Upper lobe of left lung (tissue), 6 donors: Measurements from ENCODE around the gene RHOV. TPM values are rescaled to one million over a fixed set of nuclear protein-coding genes. Genes with fewer than 3 reads are reported as not detected.
A peak's percentile ranks its signal among the peaks of the same experiment; 100 is the strongest.
"Not testable (repeated sequence)": the region's sequence is repeated elsewhere in the genome, so short reads cannot be mapped to it uniquely, and the experiment has no call there.

Experiments
- ATAC-seq, 2 donors: fragments of 200-7000 bp; cut with Tn5 transposase; one replicate each; pipeline ENCODE4 v1.9.1; 2022; ENCODE audit warnings: mild to moderate bottlenecking in 2 of 2, moderate library complexity in 2 of 2; ENCODE audit not compliant: low FRiP score in 2 of 2
- DNase-seq, 2 donors: peaks; one replicate each; pipeline ENCODE4 v3.0.0-alpha.2; 2019 to 2020
- H3K27ac ChIP-seq, 4 donors: fragments of 200-600 bp; sonication (generic); one replicate each; pipeline ENCODE4 v1.5.1; 2016 to 2019
- H3K27me3 ChIP-seq, 4 donors: fragments of 200-600 bp; sonication (generic); one replicate each; pipeline ENCODE4 v1.5.1; 2017 to 2019
- H3K36me3 ChIP-seq, 4 donors: fragments of 200-600 bp; sonication (generic); one replicate each; pipeline ENCODE4 v1.5.1; 2016 to 2019
- H3K4me1 ChIP-seq, 4 donors: fragments of 200-600 bp; sonication (generic); one replicate each; pipeline ENCODE4 v1.5.1; 2018 to 2019
- H3K4me3 ChIP-seq, 4 donors: fragments of 200-600 bp; sonication (generic); one replicate each; pipeline ENCODE4 v1.5.1; 2017 to 2019; ENCODE audit warnings: mild to moderate bottlenecking in 2 of 4, moderate library complexity in 1 of 4
- H3K9me3 ChIP-seq, 4 donors: fragments of 200-600 bp; sonication (generic); one replicate each; pipeline ENCODE4 v1.5.1; 2018 to 2019
- EP300 ChIP-seq, 4 donors: sonication (generic); formaldehyde crosslinking; IDR thresholded peaks; one replicate each; pipeline ENCODE4 v1.5.1; 2017; ENCODE audit warnings: antibody characterized with exemption in 4 of 4, control low read depth in 2 of 4
- POLR2A ChIP-seq, 4 donors: fragments of 450-650 bp; IDR thresholded peaks; one replicate each; pipeline ENCODE4 v1.5.1; 2016 to 2017; ENCODE audit warnings: antibody characterized with exemption in 4 of 4, mild to moderate bottlenecking in 2 of 4
- POLR2AphosphoS5 ChIP-seq, 2 donors: sonication (generic); formaldehyde crosslinking; IDR thresholded peaks; one replicate each; pipeline ENCODE4 v1.5.1; 2017; ENCODE audit warnings: antibody characterized with exemption in 2 of 2
- WGBS, 2 donors: methylation state at CpG; one replicate each; pipeline ENCODE4 v1.1.5; 2017 to 2018; 5-methylcytosine and 5-hydroxymethylcytosine counted together
- total RNA-seq, 6 donors: library from RNA; depleted of rRNA in 4 of 6; stranded (reverse); fragments of >200 nt in 4 of 6; gene quantifications; one replicate each; pipeline versions ENCODE4 v1.1.0 to v1.2.1, GENCODE V29; 2016 to 2021
- TF ChIP-seq, protein P1 (sequence below), 6 experiments: fragments of 450-650 bp in 4 of 6; fragments of 200-600 bp in 2 of 6; sonication (generic) in 2 of 6; IDR thresholded peaks; one replicate each; pipeline ENCODE4 v1.5.1; 2016 to 2019; ENCODE audit warnings: antibody characterized with exemption in 6 of 6
- donor health status: DM: no; HTN: no; CAD: no; lungs with moderate emphysema.
- donor health status: DM: no; HTN: yes; CAD: no; lungs with severe emphysema.

RHOV gene
- total RNA-seq, 6 donors from 2014 or later: 0.46 to 2.1 (median 0.77) TPM; not detected in 3

DNA sequence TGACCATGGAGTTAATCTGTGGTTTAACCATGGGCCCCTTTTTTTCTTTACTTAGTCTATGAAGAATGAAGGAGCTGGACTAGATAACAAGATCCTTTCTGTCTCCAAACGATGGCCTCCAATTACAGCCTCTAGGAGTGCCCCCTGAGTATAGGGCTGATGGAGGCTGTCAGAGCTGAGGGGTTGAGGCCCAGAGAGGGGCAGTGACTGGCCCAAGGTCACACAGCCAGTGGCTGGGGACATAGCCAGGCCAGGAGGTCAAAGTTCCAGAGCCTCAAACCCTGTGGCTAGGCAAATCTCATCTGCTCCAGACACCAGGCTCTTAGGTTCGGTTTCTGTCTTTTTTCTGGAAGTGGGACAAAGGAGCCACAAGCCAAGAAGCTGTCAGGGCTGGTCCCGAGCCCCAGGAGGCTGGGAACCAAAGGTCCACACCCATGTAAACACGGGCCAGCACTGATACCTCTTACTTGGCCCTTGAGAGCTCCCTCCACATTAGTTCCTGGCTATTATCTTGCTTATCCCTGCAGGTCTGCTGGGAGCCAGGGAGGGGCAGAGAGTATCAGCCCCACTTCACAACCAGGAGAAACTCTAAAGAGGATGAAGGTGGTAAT is 10.3 kb downstream of the RHOV start:
- Histone ChIP-seq H3K27me3 (no peaks in the 10 kb centered on the region), H3K9me3 (no peaks in the 10 kb centered on the region), H3K4me3 (no peak overlapping the region), H3K27ac (no peak overlapping the region), H3K36me3 (no peaks in the 10 kb centered on the region), H3K4me1 (peaks cover 0 to 9% (median 0%) of the 10 kb centered on the region in 4 donors)
- WGBS, 2 donors: 57 to 71% methylated on average over 3 to 4 of the region's 4 CpGs
- TF ChIP-seq POLR2A (IDR thresholded peaks at IDR 0.05) (no peak), EP300 (IDR thresholded peaks at IDR 0.05) (no peak), POLR2AphosphoS5 (IDR thresholded peaks at IDR 0.05) (no peak)
- TF ChIP-seq, protein P1, sequence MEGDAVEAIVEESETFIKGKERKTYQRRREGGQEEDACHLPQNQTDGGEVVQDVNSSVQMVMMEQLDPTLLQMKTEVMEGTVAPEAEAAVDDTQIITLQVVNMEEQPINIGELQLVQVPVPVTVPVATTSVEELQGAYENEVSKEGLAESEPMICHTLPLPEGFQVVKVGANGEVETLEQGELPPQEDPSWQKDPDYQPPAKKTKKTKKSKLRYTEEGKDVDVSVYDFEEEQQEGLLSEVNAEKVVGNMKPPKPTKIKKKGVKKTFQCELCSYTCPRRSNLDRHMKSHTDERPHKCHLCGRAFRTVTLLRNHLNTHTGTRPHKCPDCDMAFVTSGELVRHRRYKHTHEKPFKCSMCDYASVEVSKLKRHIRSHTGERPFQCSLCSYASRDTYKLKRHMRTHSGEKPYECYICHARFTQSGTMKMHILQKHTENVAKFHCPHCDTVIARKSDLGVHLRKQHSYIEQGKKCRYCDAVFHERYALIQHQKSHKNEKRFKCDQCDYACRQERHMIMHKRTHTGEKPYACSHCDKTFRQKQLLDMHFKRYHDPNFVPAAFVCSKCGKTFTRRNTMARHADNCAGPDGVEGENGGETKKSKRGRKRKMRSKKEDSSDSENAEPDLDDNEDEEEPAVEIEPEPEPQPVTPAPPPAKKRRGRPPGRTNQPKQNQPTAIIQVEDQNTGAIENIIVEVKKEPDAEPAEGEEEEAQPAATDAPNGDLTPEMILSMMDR (IDR thresholded peaks at IDR 0.05): no peak
- no peak for ATAC-seq
- DNase-seq: no peak

DNA sequence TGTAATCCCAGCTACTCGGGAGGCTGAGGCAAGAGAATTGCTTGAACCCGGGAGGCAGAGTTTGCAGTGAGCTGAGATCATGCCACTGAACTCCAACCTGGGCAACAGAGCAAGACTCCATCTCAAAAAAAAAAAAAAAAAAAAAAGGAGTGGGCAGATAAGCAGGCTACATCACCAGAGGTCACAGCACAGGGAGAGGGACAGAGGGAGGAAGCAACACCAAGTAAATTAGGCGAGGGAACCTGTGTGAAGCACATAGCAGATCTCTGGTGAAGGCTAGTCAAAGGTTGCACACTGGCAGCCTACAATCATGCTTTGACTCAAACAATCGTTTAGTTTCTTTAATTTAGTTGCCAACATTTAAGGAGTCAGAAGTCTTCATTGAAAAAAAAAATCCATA is 12.9 kb downstream of the RHOV start:
- H3K9me3 ChIP-seq, H3K27me3 ChIP-seq, H3K36me3 ChIP-seq, H3K27ac ChIP-seq, DNase-seq, ATAC-seq, H3K4me3 ChIP-seq: not testable (repeated sequence)
- 72 to 80% methylated on average over 4 of the region's 4 CpGs for WGBS, 2 donors
- peaks cover 3 to 24% (median 13%) of the 10 kb centered on the region in 4 donors for H3K4me1 ChIP-seq

DNA sequence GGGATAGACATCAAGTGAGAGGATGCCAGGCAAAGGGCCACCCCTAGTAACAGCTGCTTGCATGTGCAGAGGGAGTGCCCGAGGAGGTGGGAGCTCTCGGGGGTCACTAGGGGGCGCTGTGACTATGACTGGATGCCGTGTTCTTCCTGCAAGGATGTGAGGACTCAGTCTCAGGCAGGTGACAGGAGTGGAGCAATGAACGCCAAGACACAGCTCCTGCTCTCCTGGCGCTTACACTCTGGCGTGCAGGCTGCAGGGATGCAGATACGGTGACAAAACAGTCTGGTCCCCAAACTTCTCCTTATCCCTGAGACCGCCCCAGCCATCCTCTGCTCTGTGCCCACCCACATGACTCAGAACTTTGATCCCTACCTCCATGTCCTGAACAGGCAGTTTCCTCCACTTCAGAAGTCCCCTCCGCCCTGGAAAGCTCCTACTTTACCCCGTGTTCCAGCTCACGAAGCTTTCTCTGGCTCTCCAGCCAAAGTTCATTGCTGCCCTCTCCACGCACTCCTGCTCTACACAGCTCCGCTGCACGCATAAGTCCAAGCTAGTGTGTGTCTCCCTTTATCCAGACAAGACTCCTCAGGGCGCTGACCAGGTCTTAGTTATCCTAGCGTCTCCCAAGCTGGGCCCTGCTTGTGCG is 14.7 kb downstream of the RHOV start:
- 47 to 48% methylated on average over 15 to 18 of the region's 18 CpGs for WGBS, 2 donors
- no peaks in the 10 kb centered on the region for H3K27me3 ChIP-seq
- no peak overlapping the region for H3K27ac ChIP-seq
- H3K4me3 ChIP-seq: no peak overlapping the region
- no peak for TF ChIP-seq POLR2A (IDR thresholded peaks at IDR 0.05)
- TF ChIP-seq, protein P1 (IDR thresholded peaks at IDR 0.05): peak; percentile 65 to 82 (median 74)
- TF ChIP-seq POLR2AphosphoS5 (IDR thresholded peaks at IDR 0.05): no peak
- no peak for TF ChIP-seq EP300 (IDR thresholded peaks at IDR 0.05)
- DNase-seq (peak in 1 of 2 donors; percentile 87), ATAC-seq (peak; percentile 73 to 81)
- no peaks in the 10 kb centered on the region for H3K9me3 ChIP-seq
- peaks cover 3 to 24% (median 13%) of the 10 kb centered on the region in 4 donors for H3K4me1 ChIP-seq
- peaks cover 3 to 24% (median 15%) of the 10 kb centered on the region in 4 donors for H3K36me3 ChIP-seq

DNA sequence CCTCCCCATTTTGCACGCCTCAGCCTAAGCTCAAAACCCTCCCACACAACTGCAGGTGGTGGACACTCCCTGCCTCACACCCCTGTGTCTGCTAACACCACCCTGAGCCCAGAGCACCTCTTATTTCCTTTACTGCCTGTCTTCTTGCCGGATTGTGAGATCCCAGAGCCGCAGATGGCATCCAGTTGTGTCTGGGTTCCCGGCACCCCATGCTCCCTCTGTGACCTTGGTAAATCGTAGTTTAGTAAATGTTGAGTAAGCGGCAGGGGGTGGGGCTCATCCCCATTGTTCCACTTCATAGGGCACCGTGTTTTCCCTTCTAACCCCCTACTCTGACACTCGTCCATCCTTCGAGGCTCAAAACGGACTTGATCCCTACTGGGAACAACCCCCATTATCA is 15.3 kb downstream of the RHOV start:
- DNase-seq (no peak), ATAC-seq (no peak)
- H3K36me3 ChIP-seq: peaks cover 3 to 29% (median 21%) of the 10 kb centered on the region in 4 donors
- TF ChIP-seq POLR2A (IDR thresholded peaks at IDR 0.05) (no peak), POLR2AphosphoS5 (IDR thresholded peaks at IDR 0.05) (no peak), EP300 (IDR thresholded peaks at IDR 0.05) (no peak)
- TF ChIP-seq, protein P1 (IDR thresholded peaks at IDR 0.05): no peak
- H3K27me3 ChIP-seq: no peaks in the 10 kb centered on the region
- peaks cover 3 to 24% (median 13%) of the 10 kb centered on the region in 4 donors for H3K4me1 ChIP-seq
- no peaks in the 10 kb centered on the region for H3K9me3 ChIP-seq
- H3K4me3 ChIP-seq: no peak overlapping the region
- 71 to 78% methylated on average over 10 of the region's 10 CpGs for WGBS, 2 donors
- H3K27ac ChIP-seq: no peak overlapping the region

DNA sequence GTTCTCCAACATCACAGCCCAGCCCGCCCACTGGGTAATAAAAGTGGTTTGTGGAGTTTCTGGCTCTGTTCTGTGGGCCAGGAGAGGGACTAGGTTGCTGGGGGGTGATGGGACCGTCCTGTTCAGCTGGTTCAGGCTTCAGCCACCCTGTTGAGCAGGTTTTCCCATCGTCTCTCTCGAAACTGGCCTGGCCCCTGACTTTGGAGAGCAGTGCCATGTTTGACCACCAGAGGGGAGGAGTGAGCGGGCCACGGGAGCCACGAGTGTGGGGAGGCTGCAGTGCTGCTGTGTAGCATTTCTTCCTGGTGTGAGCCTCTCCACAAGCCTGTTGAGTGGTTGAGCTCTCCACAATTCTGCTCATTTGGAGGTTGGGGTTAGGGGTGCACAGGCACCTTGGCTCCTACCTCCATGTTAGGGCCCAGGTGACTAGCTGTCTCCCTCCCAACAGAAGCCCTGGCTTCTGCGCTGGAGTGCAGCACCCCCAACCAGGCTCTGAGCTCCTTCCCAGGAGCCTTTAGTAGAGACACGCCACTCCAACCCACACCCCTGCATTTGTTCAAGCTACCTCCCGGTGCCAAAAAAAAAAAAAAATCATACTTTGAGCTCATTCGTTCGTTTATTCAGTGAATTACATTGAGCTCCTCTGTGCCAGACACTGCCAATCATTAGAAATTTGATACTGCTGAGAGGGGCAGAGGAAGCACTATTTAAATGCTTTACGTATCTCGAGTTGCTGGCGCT is 16.3 kb downstream of the RHOV start:
- Histone ChIP-seq H3K9me3 (no peaks in the 10 kb centered on the region), H3K4me1 (peaks cover 3 to 24% (median 13%) of the 10 kb centered on the region in 4 donors), H3K36me3 (peaks cover 3 to 36% (median 26%) of the 10 kb centered on the region in 4 donors), H3K27ac (peak overlapping the region in 3 of 4 donors; percentile 21 to 42 (median 37)), H3K4me3 (no peak overlapping the region), H3K27me3 (no peaks in the 10 kb centered on the region)
- ATAC-seq (peak; percentile 91 to 93), DNase-seq (peak in 1 of 2 donors; percentile 87)
- TF ChIP-seq, protein P1 (IDR thresholded peaks at IDR 0.05): peak; percentile 91 to 98 (median 96)
- peak in 1 of 2 donors; percentile 61 for TF ChIP-seq POLR2AphosphoS5 (IDR thresholded peaks at IDR 0.05)
- no peak for TF ChIP-seq EP300 (IDR thresholded peaks at IDR 0.05)
- peak in 1 of 4 donors; percentile 29 for TF ChIP-seq POLR2A (IDR thresholded peaks at IDR 0.05)
- WGBS, 2 donors: 29 to 45% methylated on average over 8 to 15 of the region's 15 CpGs
